ENCODE measurements around the gene PSMD3.
"Not testable (repeated sequence)": the region's sequence is repeated elsewhere in the genome, so short reads cannot be mapped to it uniquely, and the experiment has no call there.

The PSMD3 gene

GRCh38 chr17:39996800-39997199 is 16.2 kb downstream of the PSMD3 start:
- DNase-seq (ENCODE audit: low spot score), result no peak

GRCh38 chr17:39997543-39997942 is 16.9 kb downstream of the PSMD3 start:
- DNase-seq (ENCODE audit: low spot score), result no peak

- no peak for DNase-seq (ENCODE audit: low spot score)
Observed at GRCh38 chr17:39999067-39999466, 18.5 kb downstream of the PSMD3 start.

GRCh38 chr17:40000161-40000560 is 19.6 kb downstream of the PSMD3 start:
- no peak for DNase-seq (ENCODE audit: low spot score)

- not testable (repeated sequence) for DNase-seq (ENCODE audit: low spot score)
Observed at GRCh38 chr17:40001335-40001734, 20.7 kb downstream of the PSMD3 start.

GRCh38 chr17:40004072-40004471 is 23.5 kb downstream of the PSMD3 start:
- DNase-seq (ENCODE audit: low spot score), result no peak

- DNase-seq (ENCODE audit: low spot score), result no peak
Observed at GRCh38 chr17:40004712-40005111, 24.1 kb downstream of the PSMD3 start.

- no peak for DNase-seq (ENCODE audit: low spot score)
Observed at GRCh38 chr17:40005520-40005919, 24.9 kb downstream of the PSMD3 start.

GRCh38 chr17:40010946-40011500 is 30.4 kb downstream of the PSMD3 start:
- not testable (repeated sequence) for DNase-seq (ENCODE audit: low spot score)

GRCh38 chr17:40012017-40012647 is 31.5 kb downstream of the PSMD3 start:
- not testable (repeated sequence) for DNase-seq (ENCODE audit: low spot score)

GRCh38 chr17:40014375-40014980 is 33.9 kb downstream of the PSMD3 start:
- DNase-seq (ENCODE audit: low spot score), result no peak

- no peak for DNase-seq (ENCODE audit: low spot score)
Observed at GRCh38 chr17:40015005-40015997, 34.7 kb downstream of the PSMD3 start, which contains the start of gene CSF3. Gene CSF3, plus strand, starts transcription at chr17:40015440. Its CDS starts 35 bp downstream, at chr17:40015475.

- DNase-seq (ENCODE audit: low spot score), result no peak
Observed at GRCh38 chr17:40015998-40016985, 35.7 kb downstream of the PSMD3 start.

- DNase-seq (ENCODE audit: low spot score), result no peak
Observed at GRCh38 chr17:40017422-40018080, 36.9 kb downstream of the PSMD3 start.

- DNase-seq (ENCODE audit: low spot score), result peak; percentile 80
Observed at GRCh38 chr17:40018211-40019121, 37.9 kb downstream of the PSMD3 start.

GRCh38 chr17:40019140-40019991 is 38.8 kb downstream of the PSMD3 start:
- DNase-seq (ENCODE audit: low spot score), result no peak

- DNase-seq (ENCODE audit: low spot score), result no peak
Observed at GRCh38 chr17:40020146-40020545, 39.5 kb downstream of the PSMD3 start.

GRCh38 chr17:40021451-40021971 is 40.9 kb downstream of the PSMD3 start:
- no peak for DNase-seq (ENCODE audit: low spot score)

All from iPS-NIHi11 (cell line).